Peyer's patch (tissue), 4 donors: ENCODE results near the gene PRDX2.
A peak's percentile ranks its signal among the peaks of the same experiment; 100 is the strongest.

ENCODE experiments used
- CTCF ChIP-seq, 6 experiments: fragments of 450-650 bp in 4 of 6; fragments of 200-600 bp in 2 of 6; sonication (generic) in 1 of 6; IDR thresholded peaks; one replicate each; pipeline ENCODE4 v1.5.1; 2017 to 2019; ENCODE audit warnings: antibody characterized with exemption in 6 of 6, mild to moderate bottlenecking in 3 of 6, moderate library complexity in 1 of 6
- POLR2A ChIP-seq, 2 donors: fragments of 450-650 bp; IDR thresholded peaks; one replicate each; pipeline ENCODE4 v1.5.1; 2017; ENCODE audit warnings: antibody characterized with exemption in 2 of 2, mild to moderate bottlenecking in 2 of 2, moderate library complexity in 2 of 2

- TF ChIP-seq POLR2A (IDR thresholded peaks at IDR 0.05): peak in 1 of 2 donors; percentile 12
- peak; percentile 74 to 93 (median 91) for TF ChIP-seq CTCF (IDR thresholded peaks at IDR 0.05)
These were observed 43.9 kb downstream of the PRDX2 start for GRCh38 chr19:12757544-12758274.
